Tibial artery (tissue), 4 donors: ENCODE results near the gene DUSP3.

ENCODE experiments used
- DNase-seq, 2 donors: peaks; one replicate each; pipeline ENCODE4 v3.0.0-alpha.2; 2019
- H3K27ac ChIP-seq, 2 donors: fragments of 200-600 bp; sonication (generic) in 1 of 2; 1 replicate in 1 of 2; 2 replicates in 1 of 2; pipeline ENCODE4 v1.5.1; 2018 to 2019; ENCODE audit warnings: mild to moderate bottlenecking in 1 of 2
- H3K27me3 ChIP-seq, 2 donors: fragments of 200-600 bp; sonication (generic) in 1 of 2; one replicate each; pipeline versions ENCODE4 v1.5.1 to v1.6.0; 2016 to 2019
- H3K36me3 ChIP-seq, 3 donors: fragments of 200-600 bp; sonication (generic) in 2 of 3; one replicate each; pipeline ENCODE4 v1.5.1; 2016 to 2019; ENCODE audit warnings: mild to moderate bottlenecking in 2 of 3
- H3K4me1 ChIP-seq, 4 donors: fragments of 200-600 bp; sonication (generic) in 2 of 4; 1 replicate in 3 of 4; 2 replicates in 1 of 4; pipeline ENCODE4 v1.5.1; 2016 to 2019
- H3K4me3 ChIP-seq, 2 donors: fragments of 200-600 bp; sonication (generic) in 1 of 2; 1 replicate in 1 of 2; 2 replicates in 1 of 2; pipeline ENCODE4 v1.5.1; 2018 to 2019; ENCODE audit warnings: mild to moderate bottlenecking in 2 of 2
- H3K9me3 ChIP-seq, 3 donors: fragments of 200-600 bp; sonication (generic) in 1 of 3; one replicate each; pipeline ENCODE4 v1.5.1; 2016 to 2019
- intact Hi-C: fragments of 100-400 bp; cut with DNase I; formaldehyde crosslinking; loops from one replicate; pipeline ENCODE4 v1.15.0; 2023; ENCODE audit warnings: low total_unique reads
- TF ChIP-seq, protein P1 (sequence below), 2 experiments: fragments of 200-600 bp in 1 of 2; fragments of 450-650 bp in 1 of 2; IDR thresholded peaks; one replicate each; pipeline ENCODE4 v1.5.1; 2017 to 2019; ENCODE audit warnings: antibody characterized with exemption in 2 of 2, mild to moderate bottlenecking in 1 of 2, moderate library complexity in 1 of 2

Gene DUSP3

DNA sequence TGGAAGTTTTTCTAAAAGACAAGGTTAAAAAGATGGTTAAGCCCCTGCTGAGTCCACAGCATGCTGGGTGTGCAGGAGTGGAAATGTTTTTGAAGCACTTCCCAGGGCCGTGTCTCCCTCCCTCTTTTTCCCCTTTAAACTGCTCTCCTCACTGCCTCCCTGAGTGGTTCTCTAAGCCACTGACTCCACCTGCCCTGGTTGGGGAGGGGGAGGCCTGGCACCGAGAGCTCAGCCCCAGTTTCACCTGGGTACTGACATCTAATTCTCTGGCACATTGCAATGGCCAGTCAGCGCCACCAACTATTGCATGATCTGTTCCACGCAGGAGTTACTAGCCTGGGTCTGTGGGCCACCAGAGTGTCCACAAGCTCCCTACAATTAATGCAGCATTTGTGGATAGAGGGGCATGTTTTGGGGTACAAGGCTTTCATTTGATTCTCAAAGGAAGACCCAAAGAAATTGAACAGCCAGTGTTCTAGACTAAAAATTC lies 31.5 kb upstream of the DUSP3 start:
- H3K9me3 ChIP-seq = no peaks in the 10 kb centered on the region
- no peak for DNase-seq
- no peaks in the 10 kb centered on the region for H3K27me3 ChIP-seq
- no peak overlapping the region for H3K27ac ChIP-seq
- intact Hi-C loops = no loop called here
- peaks cover 17 to 68% (median 41%) of the 10 kb centered on the region in 3 donors for H3K36me3 ChIP-seq
- H3K4me3 ChIP-seq = no peak overlapping the region
- TF ChIP-seq, protein P1, sequence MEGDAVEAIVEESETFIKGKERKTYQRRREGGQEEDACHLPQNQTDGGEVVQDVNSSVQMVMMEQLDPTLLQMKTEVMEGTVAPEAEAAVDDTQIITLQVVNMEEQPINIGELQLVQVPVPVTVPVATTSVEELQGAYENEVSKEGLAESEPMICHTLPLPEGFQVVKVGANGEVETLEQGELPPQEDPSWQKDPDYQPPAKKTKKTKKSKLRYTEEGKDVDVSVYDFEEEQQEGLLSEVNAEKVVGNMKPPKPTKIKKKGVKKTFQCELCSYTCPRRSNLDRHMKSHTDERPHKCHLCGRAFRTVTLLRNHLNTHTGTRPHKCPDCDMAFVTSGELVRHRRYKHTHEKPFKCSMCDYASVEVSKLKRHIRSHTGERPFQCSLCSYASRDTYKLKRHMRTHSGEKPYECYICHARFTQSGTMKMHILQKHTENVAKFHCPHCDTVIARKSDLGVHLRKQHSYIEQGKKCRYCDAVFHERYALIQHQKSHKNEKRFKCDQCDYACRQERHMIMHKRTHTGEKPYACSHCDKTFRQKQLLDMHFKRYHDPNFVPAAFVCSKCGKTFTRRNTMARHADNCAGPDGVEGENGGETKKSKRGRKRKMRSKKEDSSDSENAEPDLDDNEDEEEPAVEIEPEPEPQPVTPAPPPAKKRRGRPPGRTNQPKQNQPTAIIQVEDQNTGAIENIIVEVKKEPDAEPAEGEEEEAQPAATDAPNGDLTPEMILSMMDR (IDR thresholded peaks at IDR 0.05) = no peak
- H3K4me1 ChIP-seq = peaks cover 0 to 6% (median 0%) of the 10 kb centered on the region in 4 donors

DNA sequence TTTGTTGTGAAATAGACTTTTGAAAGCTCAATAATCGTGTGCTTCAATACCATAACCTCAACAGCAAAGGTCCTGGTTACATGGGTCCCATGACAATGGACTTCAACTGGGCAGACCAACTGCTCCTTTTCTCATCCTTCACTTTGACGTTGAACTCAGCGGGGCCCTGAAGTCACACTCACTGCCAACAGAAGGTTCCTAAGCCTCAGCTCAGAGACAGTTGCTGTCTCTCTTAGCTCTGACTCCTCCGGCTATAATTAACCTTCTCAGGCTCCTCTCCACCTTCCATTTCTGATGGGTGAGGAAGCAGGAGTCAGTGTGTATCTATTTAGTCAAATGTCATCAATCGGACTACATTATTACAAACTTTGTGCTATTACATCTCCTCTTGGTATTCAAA lies 30.3 kb upstream of the DUSP3 start:
- intact Hi-C loops = no loop called here
- no peaks in the 10 kb centered on the region for H3K4me1 ChIP-seq
- TF ChIP-seq, protein P1 (IDR thresholded peaks at IDR 0.05) = no peak

DNA sequence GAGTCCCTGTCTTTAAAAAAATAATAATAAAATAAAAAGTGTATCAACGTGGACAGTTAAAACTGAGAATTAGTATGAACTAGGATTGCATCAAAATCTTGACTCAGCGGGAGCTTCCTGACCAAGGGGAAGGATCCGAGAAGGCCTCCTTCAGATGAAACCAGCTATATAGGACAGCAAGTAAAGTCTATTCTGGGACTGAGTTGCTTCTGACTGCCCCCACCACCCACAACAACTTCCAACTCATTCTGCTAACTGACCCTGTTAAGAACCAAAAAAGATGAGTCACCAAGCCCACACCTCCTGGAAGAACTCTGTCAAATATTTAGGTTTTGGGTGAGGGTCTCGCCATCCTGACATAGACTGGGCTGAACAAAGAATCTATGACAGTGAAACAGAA lies 29.3 kb upstream of the DUSP3 start:
- Histone ChIP-seq H3K4me1 (no peaks in the 10 kb centered on the region), H3K36me3 (peaks cover 26 to 58% (median 31%) of the 10 kb centered on the region in 3 donors), H3K4me3 (no peak overlapping the region), H3K9me3 (no peaks in the 10 kb centered on the region), H3K27me3 (no peaks in the 10 kb centered on the region), H3K27ac (no peak overlapping the region)
- intact Hi-C loops = no loop called here
- TF ChIP-seq, protein P1 (IDR thresholded peaks at IDR 0.05) = no peak
- no peak for DNase-seq

More for the DNA sequence above, 30.3 kb upstream of the DUSP3 start:
- H3K9me3 ChIP-seq = no peaks in the 10 kb centered on the region
- no peak overlapping the region for H3K27ac ChIP-seq
- no peak overlapping the region for H3K4me3 ChIP-seq
- H3K36me3 ChIP-seq = peaks cover 17 to 63% (median 42%) of the 10 kb centered on the region in 3 donors
- no peaks in the 10 kb centered on the region for H3K27me3 ChIP-seq
- no peak for DNase-seq

DNA sequence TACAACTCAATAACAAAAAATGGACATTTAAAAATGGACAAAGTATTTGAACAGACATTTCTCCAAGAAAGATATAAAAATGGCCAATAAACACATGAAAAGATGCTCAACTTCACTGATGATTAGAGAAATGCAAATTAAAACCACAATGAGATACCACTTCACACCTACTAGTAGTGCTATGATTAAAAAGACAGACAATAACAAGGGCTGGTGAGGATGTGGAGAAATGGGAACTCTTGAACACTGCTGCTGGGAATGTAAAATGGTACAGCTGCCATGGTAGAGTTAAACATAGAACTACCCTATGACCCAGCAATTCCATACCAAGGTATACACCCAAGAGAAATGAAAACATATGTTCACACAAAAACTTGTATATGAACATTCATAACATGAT lies 26.3 kb upstream of the DUSP3 start:
- Histone ChIP-seq H3K4me1 (no peaks in the 10 kb centered on the region), H3K36me3 (peaks cover 9 to 39% (median 28%) of the 10 kb centered on the region in 3 donors), H3K27ac (no peak overlapping the region), H3K4me3 (no peak overlapping the region), H3K9me3 (no peaks in the 10 kb centered on the region), H3K27me3 (no peaks in the 10 kb centered on the region)
- TF ChIP-seq, protein P1 (IDR thresholded peaks at IDR 0.05) = no peak
- intact Hi-C loops = no loop called here
- no peak for DNase-seq

DNA sequence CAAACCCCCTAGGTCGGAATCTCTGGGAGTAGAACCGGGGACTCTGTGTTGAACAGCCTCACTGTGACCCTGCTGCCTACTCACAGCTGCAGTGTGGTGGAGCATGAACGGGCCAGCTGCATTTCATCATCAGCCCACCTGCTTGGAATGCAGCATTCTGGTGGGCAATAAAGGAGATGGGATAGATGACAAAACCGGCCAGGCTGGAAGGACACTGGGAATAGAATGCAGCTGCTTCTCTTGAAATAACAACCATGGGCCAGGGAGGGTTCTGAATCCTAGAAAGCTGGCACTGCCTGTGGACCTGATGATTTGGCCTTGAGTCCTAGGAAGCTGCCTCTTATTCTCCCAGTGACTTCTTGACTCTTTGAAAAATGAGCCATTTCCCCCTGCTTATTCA lies 25.0 kb upstream of the DUSP3 start:
- peaks cover 5 to 27% (median 27%) of the 10 kb centered on the region in 3 donors for H3K36me3 ChIP-seq
- no peak overlapping the region for H3K27ac ChIP-seq
- no peaks in the 10 kb centered on the region for H3K4me1 ChIP-seq
- no peaks in the 10 kb centered on the region for H3K27me3 ChIP-seq
- no peaks in the 10 kb centered on the region for H3K9me3 ChIP-seq
- TF ChIP-seq, protein P1 (IDR thresholded peaks at IDR 0.05) = no peak
- intact Hi-C loops = no loop called here
- no peak for DNase-seq
- H3K4me3 ChIP-seq = no peak overlapping the region

DNA sequence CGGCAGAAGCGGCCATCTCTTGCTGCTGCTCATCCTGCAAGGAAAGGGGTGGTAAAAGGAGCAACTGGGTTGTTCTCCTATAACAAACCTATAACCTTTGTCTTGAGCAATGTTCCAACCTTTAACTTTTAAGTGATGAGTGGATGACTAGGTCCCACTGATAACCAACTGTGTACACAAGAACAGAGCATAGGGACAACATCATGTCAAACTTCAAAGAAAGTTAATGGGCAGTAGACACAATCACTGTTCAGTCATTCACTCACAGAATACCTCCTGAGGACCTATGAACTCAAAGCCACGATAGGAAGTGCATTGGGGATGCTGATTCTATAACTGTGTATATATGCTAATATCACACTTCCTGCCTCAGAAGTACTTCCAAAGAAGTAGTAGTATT lies 23.1 kb upstream of the DUSP3 start:
- no peaks in the 10 kb centered on the region for H3K27me3 ChIP-seq
- TF ChIP-seq, protein P1 (IDR thresholded peaks at IDR 0.05) = no peak

More for the DNA sequence above, 23.1 kb upstream of the DUSP3 start:
- H3K4me1 ChIP-seq = no peaks in the 10 kb centered on the region
- H3K36me3 ChIP-seq = peaks cover 3 to 21% (median 19%) of the 10 kb centered on the region in 3 donors
- H3K9me3 ChIP-seq = no peaks in the 10 kb centered on the region
- H3K27ac ChIP-seq = no peak overlapping the region
- intact Hi-C loops = no loop called here
- no peak for DNase-seq
- H3K4me3 ChIP-seq = no peak overlapping the region
